ENCODE measurements around the gene RAI1.
"Not testable (repeated sequence)": the region's sequence is repeated elsewhere in the genome, so short reads cannot be mapped to it uniquely, and the experiment has no call there.

Gene RAI1

GRCh38 chr17:17682737-17683680 lies 1.8 kb downstream of the RAI1 start:
- DNase-seq, result peak; percentile 56

GRCh38 chr17:17683710-17684365 lies 2.6 kb downstream of the RAI1 start:
- no peak for DNase-seq

- no peak for DNase-seq
Observed at GRCh38 chr17:17684906-17685774, 3.9 kb downstream of the RAI1 start.

- DNase-seq, result no peak
Observed at GRCh38 chr17:17685775-17686291, 4.6 kb downstream of the RAI1 start.

- no peak for DNase-seq
Observed at GRCh38 chr17:17689312-17689711, 8.1 kb downstream of the RAI1 start.

GRCh38 chr17:17690233-17690632 lies 9.0 kb downstream of the RAI1 start:
- DNase-seq, result not testable (repeated sequence)

GRCh38 chr17:17691468-17692263 lies 10.4 kb downstream of the RAI1 start:
- DNase-seq, result no peak

GRCh38 chr17:17692353-17693252 lies 11.3 kb downstream of the RAI1 start:
- no peak for DNase-seq

GRCh38 chr17:17693253-17694168 lies 12.3 kb downstream of the RAI1 start:
- peak; percentile 27 for DNase-seq

- peak; percentile 19 for DNase-seq
Observed at GRCh38 chr17:17694169-17695081, 13.2 kb downstream of the RAI1 start.

- DNase-seq, result no peak
Observed at GRCh38 chr17:17696085-17696484, 14.8 kb downstream of the RAI1 start.

- DNase-seq, result no peak
Observed at GRCh38 chr17:17696882-17697633, 15.8 kb downstream of the RAI1 start.

GRCh38 chr17:17698371-17698770 lies 17.1 kb downstream of the RAI1 start:
- no peak for DNase-seq

- no peak for DNase-seq
Observed at GRCh38 chr17:17698869-17699351, 17.7 kb downstream of the RAI1 start.

- DNase-seq, result no peak
Observed at GRCh38 chr17:17699491-17699890, 18.2 kb downstream of the RAI1 start.

- DNase-seq, result no peak
Observed at GRCh38 chr17:17700251-17700969, 19.2 kb downstream of the RAI1 start.

- no peak for DNase-seq
Observed at GRCh38 chr17:17701112-17701511, 19.9 kb downstream of the RAI1 start.
